HG03139 (cell line): ENCODE measurements around the gene CST11.
"Not testable (repeated sequence)": the region's sequence is repeated elsewhere in the genome, so short reads cannot be mapped to it uniquely, and the experiment has no call there.

ENCODE experiments used
- ATAC-seq: cut with Tn5 transposase; IDR thresholded peaks from one replicate; pipeline ENCODE4 v1.9.1; 2021; ENCODE audit not compliant: unreplicated experiment

The CST11 gene, protein sequence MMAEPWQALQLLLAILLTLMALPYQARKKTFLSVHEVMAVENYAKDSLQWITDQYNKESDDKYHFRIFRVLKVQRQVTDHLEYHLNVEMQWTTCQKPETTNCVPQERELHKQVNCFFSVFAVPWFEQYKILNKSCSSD

DNA sequence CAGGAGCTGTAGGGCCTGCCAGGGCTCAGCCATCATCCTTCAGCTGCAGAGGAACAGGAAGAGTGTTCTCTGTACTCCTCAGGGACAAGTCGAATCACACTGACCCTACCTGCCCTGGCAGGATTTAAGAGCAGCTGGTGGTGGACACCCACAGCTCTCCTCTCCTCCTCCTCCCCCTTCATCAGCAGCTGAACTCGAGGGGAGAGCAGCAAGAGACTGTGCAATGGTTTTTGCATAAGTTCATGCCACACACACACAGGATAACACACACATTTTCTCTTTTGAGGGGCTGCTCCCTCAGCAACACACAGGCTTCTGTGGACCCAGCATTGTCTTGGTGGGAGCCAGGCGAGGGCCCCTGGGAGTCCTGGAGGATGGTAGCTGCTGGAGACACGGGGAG lies at the start of gene CST11:
TSS of gene CST11 (minus strand) at position 101 of the 400 bp plus-strand sequence. CDS start at position 36, 65 bp downstream.
- no peak for ATAC-seq

DNA sequence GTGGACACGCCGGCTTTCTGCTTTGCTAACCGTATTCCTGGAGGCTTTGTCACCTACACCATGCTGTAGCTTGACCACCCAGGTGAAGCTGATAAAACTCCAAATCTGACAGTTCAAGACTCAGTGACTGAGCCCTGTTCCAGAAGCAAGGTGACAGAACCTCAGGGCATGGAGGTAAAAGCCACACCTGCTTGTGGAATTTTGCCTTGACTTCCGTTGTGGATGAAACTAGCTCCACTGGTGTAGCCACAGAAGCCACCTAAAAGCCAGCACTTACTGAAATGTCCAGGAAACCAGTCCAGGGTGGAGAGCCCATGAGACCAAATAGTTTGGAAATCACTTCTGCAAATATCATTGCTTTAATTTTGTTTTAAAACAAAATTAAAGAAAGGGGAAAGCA lies 49.2 kb upstream of the CST11 start:
- no peak for ATAC-seq

DNA sequence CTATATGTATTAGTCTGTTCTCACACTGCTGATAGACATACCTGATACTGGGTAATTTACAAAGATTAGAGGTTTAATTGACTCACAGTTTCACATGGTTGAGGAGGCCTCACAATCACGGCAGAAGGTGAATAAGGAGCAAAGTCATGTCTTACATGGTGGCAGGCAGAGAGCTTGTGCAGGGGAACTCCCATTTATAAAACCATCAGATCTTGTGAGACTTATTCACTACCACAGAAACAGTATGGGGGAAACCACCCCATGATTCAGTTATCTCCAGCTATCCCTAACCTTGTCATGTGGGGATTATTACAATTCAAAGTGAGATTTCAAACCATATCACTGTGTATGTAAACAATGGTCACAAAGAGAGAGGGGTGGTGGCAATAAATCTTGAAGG lies 44.9 kb upstream of the CST11 start:
- no peak for ATAC-seq

DNA sequence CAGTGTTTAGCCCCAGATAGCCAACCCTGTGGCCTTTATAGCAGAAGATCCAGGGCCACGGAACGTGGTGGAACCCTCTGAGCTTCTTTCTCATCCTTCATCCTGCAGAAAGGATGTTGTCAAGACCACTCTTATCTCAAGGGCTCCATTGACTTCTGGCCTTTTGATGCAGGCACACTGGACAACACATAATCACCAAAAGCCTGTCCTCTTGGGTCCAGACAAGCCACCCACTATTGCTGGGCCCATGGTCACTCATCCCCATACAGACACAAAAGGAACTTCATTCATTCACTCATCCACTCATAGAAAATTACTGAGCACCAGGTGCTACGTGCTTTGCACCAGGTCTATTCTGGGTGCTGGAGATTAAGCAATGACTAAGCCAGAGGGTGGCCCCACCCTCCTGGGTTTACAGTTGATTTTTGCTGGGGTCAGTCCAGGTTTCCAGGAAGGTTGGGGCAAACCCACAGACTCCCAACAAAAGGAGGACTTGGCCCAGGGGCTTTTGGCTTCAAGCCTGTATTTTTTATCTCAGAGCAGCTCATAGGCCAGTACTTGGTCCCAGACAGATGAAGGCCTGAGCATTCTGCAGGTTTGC lies 40.6 kb upstream of the CST11 start:
- ATAC-seq = no peak

DNA sequence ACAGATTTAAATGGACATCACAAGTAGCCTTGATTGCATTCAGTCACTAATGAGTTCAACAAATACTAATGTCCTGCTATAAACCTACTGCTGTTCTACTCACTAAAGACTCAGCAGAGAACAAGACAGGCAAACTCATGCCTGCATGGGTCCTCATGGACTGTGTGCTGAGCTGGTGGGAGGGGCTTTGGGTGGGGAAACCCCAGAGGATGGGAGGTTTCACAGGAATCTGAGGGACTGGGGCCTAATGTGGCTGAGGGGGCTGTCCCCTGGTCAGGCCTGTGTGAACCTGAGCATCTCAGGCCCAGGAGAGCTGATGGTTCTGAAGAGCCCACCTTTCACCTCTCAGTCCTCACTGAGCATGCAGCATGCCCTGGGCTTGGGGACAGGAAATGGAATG lies 39.6 kb upstream of the CST11 start:
- ATAC-seq = no peak

DNA sequence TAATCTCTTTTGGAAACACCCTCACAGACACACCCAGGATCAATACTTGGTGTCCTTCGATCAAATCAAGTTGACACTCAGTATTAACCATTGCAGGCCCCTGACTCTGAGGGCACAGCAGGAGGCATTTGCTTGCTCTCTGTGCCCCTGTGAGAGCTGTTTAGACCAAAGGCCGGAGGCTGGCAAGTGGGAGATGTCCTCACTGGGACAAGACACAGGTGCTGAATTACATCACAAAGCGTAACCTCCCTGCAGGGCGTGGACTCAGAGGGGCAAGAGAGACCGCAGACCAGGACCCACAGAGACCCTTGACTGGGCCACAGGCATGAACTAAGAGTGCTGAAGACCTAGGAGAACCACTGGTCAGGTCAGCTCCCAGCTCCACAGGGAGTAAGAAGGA lies 38.1 kb upstream of the CST11 start, which contains the start of gene CST8:
TSS of gene CST8 (plus strand) at position 301 of the 400 bp plus-strand sequence. CDS start 551 bp downstream, outside the sequence.
- no peak for ATAC-seq

DNA sequence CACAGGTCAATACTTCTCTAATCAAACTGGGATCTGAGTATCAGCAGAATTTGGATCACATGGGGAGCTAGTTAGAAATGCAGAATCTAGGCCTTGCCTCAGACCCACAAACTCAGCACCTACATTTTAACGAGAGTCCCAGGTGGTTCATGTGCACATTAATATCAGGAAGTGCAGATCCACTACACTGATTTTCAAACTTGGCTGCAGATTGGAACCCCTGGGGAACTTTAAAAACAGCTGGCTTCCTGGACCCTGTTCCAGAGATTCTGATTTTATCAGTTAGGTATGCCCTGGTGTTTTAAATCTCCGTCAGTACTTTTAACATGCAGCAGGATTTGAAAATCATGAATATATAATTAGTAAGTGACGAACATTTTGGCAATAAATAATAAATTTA lies 36.3 kb upstream of the CST11 start:
- no peak for ATAC-seq

DNA sequence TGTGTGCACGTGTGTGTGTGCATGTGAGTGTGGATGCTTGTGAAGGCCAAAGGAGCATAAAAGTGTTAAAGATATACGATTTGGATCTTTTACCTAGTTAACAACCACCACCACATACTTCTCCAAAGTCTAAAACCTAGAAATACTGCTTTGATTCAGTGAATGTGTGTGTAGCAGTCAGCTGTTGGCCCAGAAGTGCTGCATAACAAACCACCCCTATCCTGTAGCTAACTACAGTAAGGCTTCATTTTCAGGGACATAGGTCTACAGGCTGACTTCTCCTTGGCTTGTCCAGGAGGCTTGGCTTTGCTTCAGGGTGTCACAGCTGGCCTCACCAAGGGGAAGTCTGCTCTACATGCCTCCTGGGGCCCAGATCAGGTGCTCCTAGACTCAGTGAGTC lies 35.8 kb upstream of the CST11 start:
- no peak for ATAC-seq

DNA sequence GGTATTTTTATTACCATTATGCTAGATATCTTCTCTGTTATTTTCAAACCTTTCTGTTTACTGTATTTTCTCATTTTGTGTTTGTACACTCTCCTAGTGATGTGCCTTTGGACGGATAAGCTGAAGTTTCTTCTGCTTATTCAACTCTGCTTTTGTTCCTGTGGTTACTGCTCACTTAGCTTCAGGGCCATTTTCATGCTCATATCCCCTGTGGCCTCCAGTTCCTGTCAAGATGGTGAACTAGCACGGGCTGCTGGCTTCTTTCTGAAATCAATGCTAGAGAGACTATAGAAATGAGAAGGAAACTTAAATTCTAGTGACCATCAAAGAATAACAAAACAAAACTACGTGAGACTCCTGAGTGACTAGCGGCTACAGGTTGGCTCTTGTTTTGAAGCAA lies 31.4 kb upstream of the CST11 start:
- no peak for ATAC-seq

DNA sequence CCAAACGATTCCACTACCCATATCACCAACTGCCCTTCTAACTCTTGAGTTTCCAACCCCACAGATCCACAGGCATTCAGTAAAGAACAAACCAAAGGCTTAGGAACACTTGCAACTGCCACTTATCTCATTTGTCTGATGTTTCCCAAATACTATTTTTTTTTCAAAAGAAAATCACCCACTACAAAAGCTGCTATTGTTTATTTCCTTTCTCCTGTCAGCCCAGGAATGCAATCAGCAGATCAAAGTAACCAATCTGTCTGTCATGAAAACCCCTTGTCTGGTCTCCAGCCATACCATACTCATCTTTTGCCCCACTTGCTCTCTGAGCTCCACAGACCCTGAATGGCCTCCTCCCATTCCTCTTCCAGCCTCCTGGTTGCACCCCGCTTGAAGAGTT lies 29.5 kb upstream of the CST11 start:
- ATAC-seq = no peak

DNA sequence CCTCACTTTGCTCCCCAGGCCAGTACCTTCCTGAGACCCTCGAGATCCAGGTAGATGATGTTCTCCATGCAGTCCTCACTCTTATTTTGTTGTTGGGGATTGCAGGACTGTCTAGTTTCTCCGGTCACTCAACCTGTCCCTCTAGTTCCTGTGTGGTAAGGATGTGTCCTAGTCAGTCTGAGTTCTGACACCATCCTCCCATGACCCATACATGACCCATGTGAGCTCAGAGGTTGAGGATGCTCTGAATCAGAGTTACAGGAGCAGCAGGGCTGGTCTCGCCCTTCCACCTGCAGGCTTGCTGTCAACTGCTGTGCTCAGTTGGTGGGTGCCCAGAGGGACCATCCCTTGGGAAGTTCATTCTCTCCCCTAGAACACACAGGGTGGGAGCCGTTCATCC lies 26.4 kb upstream of the CST11 start:
- no peak for ATAC-seq

DNA sequence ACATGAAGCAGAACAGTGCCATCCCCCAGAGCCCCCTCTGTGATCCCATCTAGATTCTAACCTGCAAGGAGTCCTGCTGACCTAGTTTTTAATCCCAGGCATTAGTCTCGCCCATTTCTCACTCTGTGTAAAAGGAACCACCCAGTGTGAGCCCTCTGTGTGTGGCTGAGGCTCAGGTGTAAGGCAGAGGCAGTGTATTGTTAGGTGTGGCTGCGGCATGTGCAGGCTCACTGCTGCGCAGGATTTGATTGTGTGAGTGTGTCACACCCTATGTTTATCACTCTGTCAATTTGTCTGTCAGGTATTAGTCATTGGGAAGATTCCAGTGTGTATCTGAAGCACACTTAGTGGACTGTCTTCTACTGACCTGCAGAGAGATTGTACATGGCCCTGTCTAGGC lies 24.5 kb upstream of the CST11 start:
- ATAC-seq = no peak

DNA sequence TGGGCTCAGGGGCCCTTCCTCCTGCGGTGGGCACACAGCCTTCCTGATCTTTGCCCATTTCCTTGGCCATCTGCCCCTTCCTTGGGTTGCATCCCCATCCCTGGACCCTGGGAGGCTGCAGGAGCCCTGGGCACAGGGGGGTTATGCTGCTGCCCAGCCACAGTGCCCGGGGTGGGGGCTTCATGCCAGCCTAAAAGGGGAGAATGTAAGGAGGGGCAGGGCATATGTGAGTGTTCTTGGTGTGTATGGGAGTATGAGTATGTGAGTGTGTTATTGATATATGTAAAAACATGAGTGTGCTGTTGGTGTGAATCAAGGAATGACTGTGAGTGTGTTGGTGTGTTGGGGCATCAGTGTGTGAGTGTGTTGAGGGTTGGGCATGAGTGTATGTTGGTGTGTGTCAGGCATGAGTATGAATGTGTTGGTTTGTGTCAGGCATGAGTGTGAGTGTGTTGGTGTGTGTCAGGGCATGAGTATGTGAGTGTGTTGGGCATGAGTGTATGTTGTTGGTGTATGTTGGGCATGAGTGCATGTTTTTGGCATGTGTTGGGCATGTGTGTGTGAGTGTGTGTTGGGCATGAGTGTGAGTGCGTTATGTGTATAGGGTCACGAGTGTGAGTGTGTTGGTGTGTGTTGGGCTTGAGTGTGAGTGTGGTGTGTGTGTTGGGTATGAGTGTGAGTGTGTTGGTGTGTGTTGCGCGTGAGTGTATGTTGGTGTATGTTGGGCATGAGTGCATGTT lies 23.5 kb upstream of the CST11 start:
- ATAC-seq = no peak

DNA sequence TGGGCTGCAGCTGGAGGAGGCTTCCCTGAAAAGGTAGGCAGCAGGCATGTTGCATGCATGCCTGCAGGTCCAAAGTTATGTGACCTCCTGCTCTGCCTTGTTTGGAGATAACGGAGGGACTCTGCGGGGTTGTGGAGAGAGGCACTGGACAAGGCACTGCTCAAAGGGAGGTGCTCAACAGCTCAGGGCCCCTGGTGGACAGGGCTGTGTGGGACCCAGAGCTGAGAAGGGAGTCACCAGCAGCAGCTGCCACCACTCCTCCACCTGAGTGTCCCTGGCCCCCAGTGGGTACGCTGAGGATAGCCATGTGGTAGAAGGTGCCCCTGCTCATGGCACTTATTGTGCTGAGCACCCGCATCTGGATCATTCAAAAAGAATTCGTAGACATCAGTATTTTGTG lies 22.7 kb upstream of the CST11 start:
- ATAC-seq = no peak

DNA sequence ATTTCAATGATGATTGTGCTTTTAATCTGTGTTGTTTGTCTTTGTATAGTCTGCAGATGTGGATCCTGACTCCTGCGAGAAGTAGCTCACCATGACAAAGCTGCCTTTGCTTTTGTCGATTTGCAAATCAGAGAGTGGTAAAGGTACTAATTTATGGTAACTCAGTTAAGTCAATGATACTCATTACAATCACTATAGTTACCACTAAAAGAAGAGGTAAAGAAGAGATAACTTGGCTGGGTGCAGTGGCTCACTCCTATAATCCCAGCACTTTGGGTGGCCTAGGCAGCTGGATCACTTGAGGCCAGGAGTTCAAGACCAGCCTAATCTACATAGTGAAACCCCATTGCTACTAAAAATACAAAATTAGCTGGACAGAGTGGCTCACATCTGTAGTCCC lies 20.6 kb upstream of the CST11 start:
- ATAC-seq = not testable (repeated sequence)

DNA sequence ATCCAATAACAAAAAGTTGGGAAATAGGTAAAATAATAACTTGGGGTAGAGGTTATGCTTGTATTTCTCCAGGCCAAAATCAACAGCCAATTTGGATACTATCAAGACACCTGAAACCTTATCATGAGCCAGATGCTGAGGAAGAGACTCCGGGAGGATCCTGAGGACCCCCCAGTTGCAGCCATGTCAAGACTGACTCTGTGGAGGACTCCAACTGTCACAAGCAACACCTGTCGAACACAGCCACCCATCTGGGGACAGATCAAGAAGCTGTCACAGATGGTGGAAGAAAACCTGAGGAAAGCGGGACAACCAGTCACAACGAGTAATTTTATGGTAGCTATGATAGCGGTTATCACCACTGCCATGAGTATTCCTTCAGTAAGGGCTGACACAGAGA lies 19.6 kb upstream of the CST11 start:
- ATAC-seq = not testable (repeated sequence)

DNA sequence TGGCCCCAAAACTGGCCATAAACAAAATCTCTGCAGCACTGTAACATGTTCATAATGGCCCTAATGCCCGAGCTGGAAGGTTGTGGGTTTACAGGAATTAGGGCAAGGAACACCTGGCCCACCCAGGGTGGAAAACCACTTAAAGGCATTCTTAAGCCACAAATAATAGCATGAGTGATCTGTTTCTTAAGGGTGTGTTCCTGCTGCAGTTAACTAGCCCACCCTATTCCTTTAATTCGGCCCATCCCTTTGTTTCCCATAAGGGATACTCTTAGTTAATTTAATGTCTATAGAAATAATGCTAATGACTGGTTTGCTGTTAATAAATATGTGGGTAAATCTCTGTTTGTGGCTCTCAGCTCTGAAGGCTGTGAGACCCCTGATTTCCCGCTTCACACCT lies 14.3 kb upstream of the CST11 start:
- ATAC-seq = not testable (repeated sequence)

DNA sequence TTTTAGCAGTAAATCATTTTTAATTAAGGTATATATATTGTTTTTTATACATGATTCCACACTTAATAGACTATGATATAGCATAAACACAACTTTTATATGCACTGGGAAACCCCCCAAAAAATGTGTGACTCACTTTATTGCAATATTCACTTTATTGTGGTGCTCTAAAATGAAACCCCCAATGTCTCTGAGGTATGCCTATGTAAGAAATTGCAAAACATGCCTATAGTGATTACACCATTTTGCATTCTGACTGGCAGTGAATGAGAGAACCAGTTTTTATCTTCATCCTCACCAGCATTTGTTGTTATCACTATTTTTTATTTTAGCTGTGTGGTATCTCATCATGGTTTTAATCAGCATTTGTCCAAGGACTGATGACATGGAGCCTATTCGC lies 8.5 kb upstream of the CST11 start:
- ATAC-seq = no peak

DNA sequence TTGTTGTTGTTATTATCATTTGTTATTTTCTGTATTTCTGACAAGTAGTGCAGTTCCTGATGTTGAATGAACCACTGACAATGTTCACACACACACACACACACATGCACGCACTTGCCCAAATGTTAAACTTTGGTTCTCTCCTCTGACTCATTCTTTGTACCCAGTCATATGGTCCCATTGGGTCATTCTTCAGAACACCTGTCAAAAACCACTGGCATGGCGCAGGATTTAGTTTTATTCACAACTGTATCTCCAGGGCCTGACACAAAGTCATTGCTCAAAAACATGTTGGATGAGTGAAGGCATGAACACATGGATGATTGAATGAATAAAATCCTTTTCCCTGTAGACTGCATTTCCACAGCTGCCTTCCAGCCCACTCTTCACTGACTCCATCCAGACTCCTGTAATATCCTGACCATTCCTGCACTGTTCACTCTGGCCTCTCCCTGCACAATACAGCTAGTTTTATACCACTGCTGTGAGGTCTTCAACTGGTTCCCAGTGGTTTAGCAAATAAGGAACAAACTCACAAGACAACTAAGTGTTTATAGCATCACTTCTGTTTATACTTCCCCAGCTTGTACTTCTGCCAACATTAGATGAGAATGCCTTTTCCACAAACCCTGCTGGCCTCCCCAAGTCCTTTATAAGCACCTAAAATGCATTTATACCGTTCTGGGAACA lies 6.9 kb upstream of the CST11 start:
- ATAC-seq = no peak

DNA sequence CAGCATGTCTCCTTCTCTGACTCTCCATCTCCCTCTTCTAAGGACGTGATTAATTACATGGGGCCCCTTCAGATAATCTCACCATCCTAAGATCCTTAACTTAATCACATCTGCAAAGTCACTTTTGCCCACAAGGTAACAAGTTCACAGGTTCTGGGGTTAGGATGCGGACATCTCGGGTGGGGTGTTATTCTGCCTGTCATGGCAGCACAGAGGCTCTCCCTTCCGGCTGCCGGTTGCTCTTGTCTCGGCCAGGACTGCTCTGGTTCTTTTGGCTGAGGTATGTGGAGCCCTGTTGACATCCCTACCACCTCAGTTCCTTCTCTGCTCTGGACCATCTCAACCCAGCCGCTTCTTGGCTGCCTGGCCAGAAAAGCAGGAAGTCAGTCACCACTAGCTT lies 4.2 kb upstream of the CST11 start:
- ATAC-seq = no peak

DNA sequence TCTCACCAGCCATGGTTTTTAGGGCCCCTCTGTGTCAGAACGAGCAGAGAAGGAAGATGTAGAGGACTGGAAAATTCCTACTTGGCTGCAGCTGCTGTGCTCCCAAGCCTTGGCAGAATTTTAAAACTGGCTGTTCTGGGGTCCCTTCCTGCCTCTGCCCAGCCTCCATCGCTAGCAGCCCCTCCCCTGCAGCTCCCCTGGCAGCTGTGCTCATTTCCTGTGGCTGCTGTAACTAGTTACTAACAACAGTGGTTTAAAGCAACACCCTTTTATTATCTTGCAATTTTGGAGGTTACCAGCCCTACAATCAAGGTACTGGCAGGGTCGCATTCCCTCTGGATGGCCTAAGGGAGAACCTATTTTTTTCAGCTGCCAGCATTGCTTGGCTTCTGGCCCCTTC lies 3.7 kb upstream of the CST11 start:
- ATAC-seq = no peak

DNA sequence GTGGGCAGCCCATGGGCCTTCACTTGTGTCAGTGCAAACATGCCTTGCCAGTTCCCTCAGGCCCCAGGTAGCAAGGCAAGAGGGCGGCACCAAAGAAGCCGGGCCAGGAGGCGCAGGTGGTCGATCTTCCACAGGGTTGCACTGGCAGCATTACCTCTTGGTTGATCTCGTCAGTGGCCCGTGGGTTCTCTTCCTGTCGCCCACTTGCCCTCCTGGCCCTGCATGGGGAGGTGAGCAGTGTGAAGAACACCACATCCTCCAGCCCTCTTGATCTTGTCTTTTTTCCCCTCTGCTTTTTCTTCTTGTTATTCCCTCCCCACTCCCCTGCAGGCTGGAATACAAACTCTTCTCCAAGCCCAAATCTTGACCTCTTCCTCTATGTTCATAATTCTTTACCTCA lies 3.0 kb upstream of the CST11 start:
- ATAC-seq = no peak
